Ishikawa (cell line): ENCODE results near the gene RAD51B.

Experiments
- CEBPB ChIP-seq: IDR thresholded peaks from 2 replicates; pipeline ENCODE4 v1.6.1; 2012
- CREB1 ChIP-seq: IDR thresholded peaks from 2 replicates; pipeline ENCODE4 v1.6.1; 2012; ENCODE audit warnings: low read depth
- EP300 ChIP-seq: IDR thresholded peaks from 2 replicates; pipeline ENCODE4 v1.6.1; 2012; ENCODE audit warnings: borderline replicate concordance
- FOXM1 ChIP-seq: IDR thresholded peaks from 2 replicates; pipeline ENCODE4 v1.6.1; 2012; ENCODE audit warnings: low read depth, borderline replicate concordance
- NFIC ChIP-seq: IDR thresholded peaks from 2 replicates; pipeline ENCODE4 v1.6.1; 2012
- RAD21 ChIP-seq: IDR thresholded peaks from 2 replicates; pipeline ENCODE4 v1.6.1; 2012; ENCODE audit warnings: low read depth
- TAF1 ChIP-seq: IDR thresholded peaks from 2 replicates; pipeline ENCODE4 v1.6.1; 2012; ENCODE audit warnings: low read depth, mild to moderate bottlenecking
- TCF12 ChIP-seq: IDR thresholded peaks from 2 replicates; pipeline ENCODE4 v1.6.1; 2012; ENCODE audit warnings: low read depth
- TEAD4 ChIP-seq: IDR thresholded peaks from 2 replicates; pipeline ENCODE4 v1.6.1; 2012
- YY1 ChIP-seq: IDR thresholded peaks from 2 replicates; pipeline ENCODE4 v1.6.1; 2012; ENCODE audit warnings: low read depth
- ZBTB7A ChIP-seq: IDR thresholded peaks from 2 replicates; pipeline ENCODE4 v1.6.1; 2012; ENCODE audit warnings: low read depth
- TF ChIP-seq, protein P1 (sequence below): IDR thresholded peaks from 2 replicates; pipeline ENCODE4 v1.6.1; 2012
- TF ChIP-seq, protein P2 (sequence below): IDR thresholded peaks from 2 replicates; pipeline ENCODE4 v1.6.1; 2012
- TF ChIP-seq, protein P3 (sequence below): IDR thresholded peaks from 2 replicates; pipeline ENCODE4 v1.6.1; 2012; ENCODE audit warnings: low read depth, mild to moderate bottlenecking

The RAD51B gene

DNA sequence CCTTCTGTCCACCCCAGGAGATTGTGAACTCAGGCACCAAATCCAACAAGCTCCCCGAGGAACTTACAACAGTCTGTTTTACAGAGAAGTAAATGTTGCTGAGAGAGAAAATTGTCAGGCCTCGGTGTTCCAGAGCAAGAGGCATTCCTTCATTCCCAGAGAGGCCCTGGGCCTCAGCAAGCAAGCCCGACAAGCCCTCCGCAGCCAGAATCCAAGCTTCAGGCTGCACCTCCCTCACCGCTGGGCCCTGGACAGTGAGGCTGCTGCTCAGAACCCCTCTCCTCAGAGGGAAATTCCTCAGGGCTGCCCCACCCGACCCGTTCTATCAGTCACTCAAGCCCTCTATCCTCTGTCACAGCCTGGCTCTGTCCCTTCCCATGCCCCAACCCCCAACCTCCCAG lies 916.9 kb downstream of the RAD51B start:
- TF ChIP-seq TAF1 (no peak), EP300 (no peak), CREB1 (no peak), RAD21 (no peak), TCF12 (no peak), YY1 (no peak), CEBPB (no peak)
- TF ChIP-seq, protein P1, sequence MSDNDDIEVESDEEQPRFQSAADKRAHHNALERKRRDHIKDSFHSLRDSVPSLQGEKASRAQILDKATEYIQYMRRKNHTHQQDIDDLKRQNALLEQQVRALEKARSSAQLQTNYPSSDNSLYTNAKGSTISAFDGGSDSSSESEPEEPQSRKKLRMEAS = no peak

DNA sequence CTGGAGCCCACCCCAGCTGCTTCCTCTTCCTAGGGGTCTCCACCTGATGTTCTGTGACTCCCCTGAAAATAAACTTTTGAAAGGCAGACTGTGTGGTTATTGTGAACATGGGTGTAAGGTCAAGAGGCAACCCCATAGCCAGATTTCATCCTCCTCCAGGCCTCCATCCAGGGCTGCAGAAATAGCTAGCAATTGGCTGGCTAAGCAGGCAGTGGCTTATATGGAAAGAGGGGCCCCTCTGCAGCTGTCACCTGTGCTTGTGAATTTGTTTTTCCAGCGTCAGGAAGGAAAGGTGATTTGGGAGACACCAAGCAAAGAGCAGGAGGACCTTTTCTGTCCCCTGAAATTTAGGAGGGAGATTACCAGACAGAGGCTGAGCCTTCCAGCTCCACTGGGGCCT lies 917.5 kb downstream of the RAD51B start:
- no peak for TF ChIP-seq NFIC

DNA sequence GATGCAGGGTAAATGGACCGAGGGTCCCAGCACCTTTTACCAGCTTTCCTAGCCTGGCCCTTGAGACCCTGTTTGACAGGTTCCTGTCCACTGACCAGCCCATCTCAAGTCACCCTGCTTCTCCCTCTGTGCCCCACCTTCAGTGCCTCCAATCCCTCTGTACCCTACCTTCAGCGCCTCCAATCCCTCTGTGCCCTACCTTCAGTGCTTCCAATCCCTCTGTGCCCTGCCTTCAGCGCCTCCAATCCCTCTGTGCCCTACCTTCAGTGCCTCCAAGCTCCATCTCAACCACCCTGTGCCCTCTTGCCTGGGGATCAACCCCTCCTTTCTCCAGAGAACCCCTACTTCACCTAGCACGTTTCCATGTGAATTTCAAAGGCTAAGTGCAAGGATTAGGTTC lies 919.0 kb downstream of the RAD51B start:
- no peak for TF ChIP-seq TAF1
- no peak for TF ChIP-seq FOXM1
- TF ChIP-seq, protein P2, sequence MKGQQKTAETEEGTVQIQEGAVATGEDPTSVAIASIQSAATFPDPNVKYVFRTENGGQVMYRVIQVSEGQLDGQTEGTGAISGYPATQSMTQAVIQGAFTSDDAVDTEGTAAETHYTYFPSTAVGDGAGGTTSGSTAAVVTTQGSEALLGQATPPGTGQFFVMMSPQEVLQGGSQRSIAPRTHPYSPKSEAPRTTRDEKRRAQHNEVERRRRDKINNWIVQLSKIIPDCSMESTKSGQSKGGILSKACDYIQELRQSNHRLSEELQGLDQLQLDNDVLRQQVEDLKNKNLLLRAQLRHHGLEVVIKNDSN = no peak
- no peak for TF ChIP-seq CEBPB
- no peak for TF ChIP-seq ZBTB7A

DNA sequence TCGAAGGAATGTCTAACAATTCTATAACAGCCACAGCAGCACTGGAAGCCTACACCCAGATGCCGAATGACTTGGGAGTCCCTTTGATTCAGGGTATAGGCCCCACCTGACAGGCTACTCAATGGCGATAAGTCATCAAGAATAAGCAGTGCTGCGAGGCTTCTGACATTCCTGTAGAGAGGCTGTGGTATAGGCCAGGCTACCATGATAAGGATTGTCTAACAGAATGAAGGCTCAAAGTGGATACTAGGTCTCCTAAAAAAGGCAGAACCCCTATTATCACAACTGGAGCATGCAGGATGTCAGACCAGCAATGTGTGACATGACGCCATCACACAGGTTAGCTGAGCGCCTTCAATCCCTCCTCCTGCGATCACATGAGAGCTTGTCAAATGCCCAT lies 920.1 kb downstream of the RAD51B start:
- TF ChIP-seq, protein P3, sequence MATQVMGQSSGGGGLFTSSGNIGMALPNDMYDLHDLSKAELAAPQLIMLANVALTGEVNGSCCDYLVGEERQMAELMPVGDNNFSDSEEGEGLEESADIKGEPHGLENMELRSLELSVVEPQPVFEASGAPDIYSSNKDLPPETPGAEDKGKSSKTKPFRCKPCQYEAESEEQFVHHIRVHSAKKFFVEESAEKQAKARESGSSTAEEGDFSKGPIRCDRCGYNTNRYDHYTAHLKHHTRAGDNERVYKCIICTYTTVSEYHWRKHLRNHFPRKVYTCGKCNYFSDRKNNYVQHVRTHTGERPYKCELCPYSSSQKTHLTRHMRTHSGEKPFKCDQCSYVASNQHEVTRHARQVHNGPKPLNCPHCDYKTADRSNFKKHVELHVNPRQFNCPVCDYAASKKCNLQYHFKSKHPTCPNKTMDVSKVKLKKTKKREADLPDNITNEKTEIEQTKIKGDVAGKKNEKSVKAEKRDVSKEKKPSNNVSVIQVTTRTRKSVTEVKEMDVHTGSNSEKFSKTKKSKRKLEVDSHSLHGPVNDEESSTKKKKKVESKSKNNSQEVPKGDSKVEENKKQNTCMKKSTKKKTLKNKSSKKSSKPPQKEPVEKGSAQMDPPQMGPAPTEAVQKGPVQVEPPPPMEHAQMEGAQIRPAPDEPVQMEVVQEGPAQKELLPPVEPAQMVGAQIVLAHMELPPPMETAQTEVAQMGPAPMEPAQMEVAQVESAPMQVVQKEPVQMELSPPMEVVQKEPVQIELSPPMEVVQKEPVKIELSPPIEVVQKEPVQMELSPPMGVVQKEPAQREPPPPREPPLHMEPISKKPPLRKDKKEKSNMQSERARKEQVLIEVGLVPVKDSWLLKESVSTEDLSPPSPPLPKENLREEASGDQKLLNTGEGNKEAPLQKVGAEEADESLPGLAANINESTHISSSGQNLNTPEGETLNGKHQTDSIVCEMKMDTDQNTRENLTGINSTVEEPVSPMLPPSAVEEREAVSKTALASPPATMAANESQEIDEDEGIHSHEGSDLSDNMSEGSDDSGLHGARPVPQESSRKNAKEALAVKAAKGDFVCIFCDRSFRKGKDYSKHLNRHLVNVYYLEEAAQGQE = no peak
- no peak for TF ChIP-seq FOXM1
- no peak for TF ChIP-seq EP300
- TF ChIP-seq, protein P2 = no peak
- TF ChIP-seq RAD21 = no peak
- no peak for TF ChIP-seq TCF12
- no peak for TF ChIP-seq NFIC
- TF ChIP-seq YY1 = no peak
- TF ChIP-seq, protein P1 = no peak
- no peak for TF ChIP-seq ZBTB7A
- TF ChIP-seq TAF1 = no peak

DNA sequence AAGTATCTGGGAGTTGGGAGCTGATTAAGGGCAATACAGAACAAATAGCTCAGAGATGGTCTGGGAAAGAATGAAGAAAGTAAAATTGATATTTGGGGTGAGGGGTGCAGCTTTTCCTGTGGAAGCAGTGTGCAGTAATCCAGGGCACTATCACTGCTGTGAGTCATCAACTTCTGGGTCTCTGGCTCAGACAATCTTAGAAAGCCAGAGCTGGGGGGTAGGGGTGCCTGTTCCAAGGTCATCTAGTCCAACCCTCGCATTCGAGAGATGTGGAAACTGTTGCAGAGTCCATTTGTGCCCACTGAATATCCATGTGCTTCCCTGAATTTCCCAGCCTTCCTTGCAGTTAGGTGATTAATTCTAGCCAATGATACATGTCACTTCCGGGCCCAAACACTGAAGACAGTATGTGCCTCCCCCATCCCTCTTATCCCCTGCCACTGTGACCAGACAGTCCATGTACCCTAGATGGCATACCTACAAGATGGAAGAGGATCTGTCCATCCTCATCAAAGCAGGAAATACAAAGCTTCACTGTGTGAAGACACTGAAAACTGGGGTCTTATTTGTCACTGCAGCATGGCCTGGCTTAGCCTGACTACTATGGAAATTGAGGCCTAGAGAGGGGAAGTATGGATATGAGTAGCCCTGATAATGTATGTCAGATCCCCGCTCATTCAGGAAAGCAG lies 921.4 kb downstream of the RAD51B start:
- no peak for TF ChIP-seq CEBPB
- no peak for TF ChIP-seq FOXM1

DNA sequence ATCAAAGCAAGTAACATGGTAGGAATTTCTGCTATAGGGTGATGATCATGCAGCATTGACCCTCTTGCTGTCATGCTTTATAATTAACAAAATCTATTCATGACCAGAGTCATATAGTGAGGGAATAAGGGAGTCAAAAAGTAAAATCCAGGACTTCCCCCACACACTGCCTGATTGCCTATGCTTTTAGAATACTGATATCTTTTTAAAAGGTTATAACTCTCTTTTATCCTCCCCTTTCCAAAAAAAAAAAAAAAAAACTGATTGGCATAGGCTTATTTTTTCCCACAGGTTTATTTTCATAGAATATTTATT lies 921.9 kb downstream of the RAD51B start:
- TF ChIP-seq, protein P2 = no peak
- TF ChIP-seq FOXM1 = no peak
- TF ChIP-seq, protein P3 = no peak
- TF ChIP-seq NFIC = no peak
- TF ChIP-seq, protein P1 = no peak
- TF ChIP-seq ZBTB7A = no peak
- no peak for TF ChIP-seq TCF12
- no peak for TF ChIP-seq CREB1
- no peak for TF ChIP-seq TAF1
- TF ChIP-seq TEAD4 = no peak
- no peak for TF ChIP-seq CEBPB

DNA sequence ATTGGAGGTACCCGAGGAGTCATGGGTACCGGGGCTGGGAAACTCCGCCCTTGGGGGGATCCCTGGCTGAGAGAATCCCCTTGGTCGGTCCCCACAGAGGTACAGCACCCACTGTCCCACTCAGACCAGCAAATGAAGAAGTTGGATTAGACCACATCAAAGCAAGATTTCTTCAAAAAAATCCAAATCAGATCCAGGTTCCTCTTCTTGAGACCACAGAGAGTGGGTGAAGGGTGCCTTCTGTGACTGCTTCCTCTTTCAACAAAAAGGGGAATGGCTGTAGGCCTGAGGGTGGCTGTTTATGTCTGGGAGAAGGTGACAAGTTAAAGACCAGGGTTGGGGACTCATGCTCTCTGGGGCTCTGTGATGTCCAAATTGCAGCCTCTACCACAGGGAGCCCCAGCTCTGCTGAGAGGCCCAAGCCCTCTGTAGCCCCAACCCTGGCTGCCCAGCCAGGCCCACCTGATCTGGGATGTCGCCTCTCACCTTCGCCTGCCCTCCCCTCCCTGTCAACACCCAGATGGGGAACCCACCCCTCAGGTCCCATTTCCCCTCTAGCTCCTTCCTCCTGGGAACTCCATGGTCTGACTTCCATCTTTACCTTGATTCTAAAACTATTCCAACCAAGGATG lies 922.4 kb downstream of the RAD51B start:
- no peak for TF ChIP-seq TEAD4
- TF ChIP-seq, protein P2 = no peak
- no peak for TF ChIP-seq CEBPB
- TF ChIP-seq ZBTB7A = no peak
- no peak for TF ChIP-seq FOXM1
- no peak for TF ChIP-seq CREB1
- TF ChIP-seq EP300 = no peak
- TF ChIP-seq NFIC = no peak
- TF ChIP-seq, protein P1 = no peak
- TF ChIP-seq, protein P3 = no peak
